Panc1 (cell line): ENCODE measurements around the gene SUCLG2. TPM values are rescaled to one million over a fixed set of nuclear protein-coding genes. Genes with fewer than 3 reads are reported as not detected.

Experiments used
- ATAC-seq: fragments of 200-7000 bp; cut with Tn5 transposase; 2 replicates; pipeline ENCODE4 v1.9.1; 2020; ENCODE audit warnings: mild to moderate bottlenecking, moderate library complexity
- BruUV-seq: library from RNA; stranded (reverse); fragments of 400-500 nt; replicated peaks from 2 replicates; lab custom pipeline; 2021; lab: Mats Ljungman, UMichigan
- CTCF ChIA-PET: fragments of 300-600 bp; sonication (Branson Sonifier 250); formaldehyde crosslinking; loops from one replicate; lab custom pipeline; 2022; ENCODE audit warnings: antibody characterized with exemption; lab: Charles Lee
- POLR2A ChIA-PET: fragments of 300-600 bp; sonication (Branson Sonifier 250); formaldehyde crosslinking; loops from one replicate; lab custom pipeline; 2022; ENCODE audit warnings: antibody characterized with exemption; lab: Charles Lee
- DNase-seq: peaks from one replicate; pipeline ENCODE4 v3.0.0-alpha.2; 2010; ENCODE audit warnings: low read depth, low spot score
- H3K27ac ChIP-seq: 2 replicates; pipeline ENCODE4 v1.5.1; 2011; ENCODE audit warnings: mild to moderate bottlenecking, low read length, inconsistent platforms
- H3K27me3 ChIP-seq: fragments of 200-500 bp; sonication (Bioruptor generic); 2 replicates; pipeline ENCODE4 v1.6.0; 2014; ENCODE audit warnings: low read length, inconsistent platforms; ENCODE audit not compliant: control insufficient read depth, insufficient read depth
- H3K36me3 ChIP-seq: fragments of 200-500 bp; sonication (Bioruptor generic); 2 replicates; pipeline ENCODE4 v1.5.1; 2014; ENCODE audit warnings: inconsistent platforms, mild to moderate bottlenecking, low read length, moderate library complexity; ENCODE audit not compliant: control insufficient read depth, insufficient read depth
- H3K4me1 ChIP-seq: 2 replicates; pipeline ENCODE4 v1.5.1; 2011; ENCODE audit warnings: inconsistent platforms, mild to moderate bottlenecking, low read length, moderate library complexity; ENCODE audit not compliant: control insufficient read depth, insufficient read depth
- H3K4me3 ChIP-seq, 2 experiments: 2 replicates each; pipeline ENCODE4 v1.5.1; 2011 to 2012; ENCODE audit warnings: low read depth in 2 of 2, low read length in 2 of 2, mild to moderate bottlenecking in 2 of 2, inconsistent platforms in 1 of 2, moderate library complexity in 1 of 2
- H3K9me3 ChIP-seq: fragments of 200-500 bp; sonication (Bioruptor generic); 2 replicates; pipeline ENCODE4 v1.5.1; 2014; ENCODE audit warnings: low read depth, mild to moderate bottlenecking, inconsistent platforms, low read length, moderate library complexity; ENCODE audit not compliant: control insufficient read depth, insufficient read depth
- CTCF ChIP-seq: fragments of 450-650 bp; IDR thresholded peaks from 2 replicates; pipeline ENCODE4 v1.5.1; 2017; ENCODE audit warnings: mild to moderate bottlenecking
- POLR2AphosphoS5 ChIP-seq: IDR thresholded peaks from 2 replicates; pipeline ENCODE4 v1.6.1; 2012; ENCODE audit warnings: mild to moderate bottlenecking, low read depth, low read length, moderate library complexity
- REST ChIP-seq, 2 experiments: IDR thresholded peaks; 2 replicates each; pipeline ENCODE4 v1.6.1; 2011 to 2012; ENCODE audit warnings: low read depth in 2 of 2, control low read depth in 1 of 2, low read length in 1 of 2, mild to moderate bottlenecking in 1 of 2, moderate library complexity in 1 of 2; ENCODE audit not compliant: insufficient read depth in 1 of 2
- SIN3A ChIP-seq: IDR thresholded peaks from 2 replicates; pipeline ENCODE4 v1.6.1; 2012; ENCODE audit warnings: low read depth, mild to moderate bottlenecking, low read length, moderate library complexity, borderline replicate concordance; ENCODE audit not compliant: insufficient read depth
- TCF7L2 ChIP-seq: IDR thresholded peaks from 2 replicates; pipeline ENCODE4 v1.6.1; 2011; ENCODE audit warnings: mild to moderate bottlenecking, low read depth, low read length, inconsistent platforms
- in situ Hi-C: cut with HindIII; loops from 2 replicates; pipeline ENCODE4 v1.10.0; 2016; ENCODE audit warnings: low sequenced_read_pairs, low pct_unique_long_range_greater_than_20kb
- intact Hi-C: fragments of 100-400 bp; cut with micrococcal nuclease; formaldehyde crosslinking; loops from one replicate; pipeline ENCODE4 v1.10.0; 2022; ENCODE audit not compliant: unreplicated experiment
- total RNA-seq: library from RNA; stranded (reverse); gene quantifications from one replicate; pipeline ENCODE4 v1.2.1, GENCODE V29; 2021; ENCODE audit not compliant: unreplicated experiment

Gene SUCLG2
- total RNA-seq, 1 experiment from 2014 or later, result 28.3 TPM

- ChIA-PET POLR2A (no interaction called here), CTCF (no interaction called here)
- intact Hi-C loops (no loop called here), in situ Hi-C loops (no loop called here)
- no peak for ATAC-seq
- H3K4me1 ChIP-seq, result no peaks in the 10 kb centered on the region
- H3K4me3 ChIP-seq, result no peak overlapping the region
- no peak overlapping the region for H3K27ac ChIP-seq
- no peak for DNase-seq
- H3K27me3 ChIP-seq, result no peaks in the 10 kb centered on the region
- 0 out of 2 replicates have a peak, but pooled peaks cover 3% of the 10 kb centered on the region for H3K36me3 ChIP-seq
- TF ChIP-seq REST (IDR thresholded peaks at IDR 0.05; ENCODE audit: insufficient read depth in 1 of 2, low read depth in 2 of 2, low read length in 1 of 2) (no peak), CTCF (no peak), TCF7L2 (no peak), POLR2AphosphoS5 (no peak), SIN3A (no peak)
- BruUV-seq, result no TSS peak
- no peaks in the 10 kb centered on the region for H3K9me3 ChIP-seq
Measured at GRCh38 chr3:67524046-67524445, 130.4 kb downstream of the SUCLG2 start.

GRCh38 chr3:67522081-67522480 is 132.3 kb downstream of the SUCLG2 start:
- Histone ChIP-seq H3K27ac (no peak overlapping the region), H3K36me3 (0 out of 2 replicates have a peak, but pooled peaks cover 3% of the 10 kb centered on the region), H3K9me3 (no peaks in the 10 kb centered on the region), H3K27me3 (no peaks in the 10 kb centered on the region), H3K4me1 (no peaks in the 10 kb centered on the region), H3K4me3 (no peak overlapping the region)
- BruUV-seq, result no TSS peak
- CTCF ChIA-PET, result no interaction called here
- in situ Hi-C loops, result no loop called here
- DNase-seq (no peak), ATAC-seq (no peak)
- intact Hi-C loops, result no loop called here
- POLR2A ChIA-PET, result no interaction called here
- TF ChIP-seq SIN3A (no peak), REST (IDR thresholded peaks at IDR 0.05; ENCODE audit: insufficient read depth in 1 of 2, low read depth in 2 of 2, low read length in 1 of 2) (no peak), CTCF (no peak)
